B cell (primary cell): ENCODE results near the gene RFT1. TPM values are rescaled to one million over a fixed set of nuclear protein-coding genes. Genes with fewer than 3 reads are reported as not detected.

Experiments
- ATAC-seq: fragments of 200-7000 bp; cut with Tn5 transposase; one replicate; pipeline ENCODE4 v1.10.0; 2021; ENCODE audit warnings: low read depth, mild to moderate bottlenecking, moderate number of reproducible peaks, moderate library complexity
- CTCF ChIA-PET: fragments of 350-600 bp; sonication (Branson Sonifier 250); formaldehyde crosslinking; loops from one replicate; lab custom pipeline; 2021; ENCODE audit warnings: antibody characterized with exemption, inconsistent platforms; lab: Charles Lee
- POLR2A ChIA-PET: fragments of 350-600 bp; sonication (Branson Sonifier 250); formaldehyde crosslinking; loops from one replicate; lab custom pipeline; 2021; ENCODE audit warnings: antibody characterized with exemption; lab: Charles Lee
- DNase-seq: peaks from one replicate; pipeline ENCODE4 v3.0.0; 2013
- H2AFZ ChIP-seq: 2 replicates; pipeline ENCODE4 v1.6.1; 2012; ENCODE audit warnings: mild to moderate bottlenecking, low read depth, low read length; ENCODE audit not compliant: insufficient read depth, poor library complexity, severe bottlenecking
- H3K27ac ChIP-seq, 2 donors: 1 replicate in 1 of 2; 2 replicates in 1 of 2; pipeline ENCODE4 v1.5.1; 2012 to 2013; ENCODE audit warnings: low read length in 2 of 2, mild to moderate bottlenecking in 2 of 2, moderate library complexity in 1 of 2
- H3K27me3 ChIP-seq, 4 experiments: fragments of 200-600 bp in 1 of 4; sonication (generic) in 1 of 4; replicated peaks in 1 of 4; 1 replicate in 2 of 4; 2 replicates in 2 of 4; pipeline versions ENCODE4 v1.6.1 to v1.7.0; 2013 to 2016; ENCODE audit warnings: low read length in 3 of 4, mild to moderate bottlenecking in 2 of 4, mixed read lengths in 1 of 4, moderate library complexity in 1 of 4; ENCODE audit not compliant: insufficient read depth in 4 of 4, control insufficient read depth in 3 of 4; ENCODE audit errors: control extremely low read depth in 1 of 4
- H3K36me3 ChIP-seq, 2 experiments: replicated peaks in 1 of 2; 1 replicate in 1 of 2; 2 replicates in 1 of 2; pipeline versions ENCODE4 v1.6.1 to v1.7.1; 2013; ENCODE audit warnings: low read length in 1 of 2; ENCODE audit not compliant: insufficient read depth in 2 of 2, control insufficient read depth in 1 of 2; ENCODE audit errors: control extremely low read depth in 1 of 2, extremely low read depth in 1 of 2
- H3K4me1 ChIP-seq, 2 donors: fragments of 200-600 bp in 1 of 2; sonication (generic) in 1 of 2; 1 replicate in 1 of 2; 2 replicates in 1 of 2; pipeline versions ENCODE4 v1.5.1 to v1.6.1; 2013 to 2017; ENCODE audit warnings: low read length in 2 of 2; ENCODE audit not compliant: control insufficient read depth in 2 of 2, insufficient read depth in 2 of 2
- H3K4me2 ChIP-seq: replicated peaks from 2 replicates; pipeline ENCODE3; 2012; ENCODE audit warnings: mild to moderate bottlenecking, low read depth, low read length; ENCODE audit not compliant: poor library complexity, severe bottlenecking
- H3K4me3 ChIP-seq, 5 experiments: fragments of 200-600 bp in 1 of 5; sonication (generic) in 1 of 5; 1 replicate in 3 of 5; 2 replicates in 2 of 5; pipeline versions ENCODE4 v1.5.1 to v1.7.0; 2011 to 2016; ENCODE audit warnings: low read length in 4 of 5, mild to moderate bottlenecking in 4 of 5, low read depth in 2 of 5, control low read depth in 1 of 5, moderate library complexity in 1 of 5; ENCODE audit not compliant: insufficient read depth in 1 of 5; ENCODE audit errors: control extremely low read depth in 1 of 5, extremely low read depth in 1 of 5
- H3K79me2 ChIP-seq: fragments of 200-600 bp; sonication (generic); one replicate; pipeline ENCODE4 v1.6.0; 2016; ENCODE audit warnings: low read length; ENCODE audit not compliant: control insufficient read depth, insufficient read depth
- H3K9ac ChIP-seq: fragments of 200-600 bp; sonication (generic); 2 replicates; pipeline ENCODE4 v1.6.1; 2017; ENCODE audit warnings: mild to moderate bottlenecking, low read length, moderate library complexity
- H3K9me3 ChIP-seq, 3 donors: one replicate each; pipeline versions ENCODE4 v1.6.1 to v1.7.1; 2013; ENCODE audit warnings: low read length in 2 of 3; ENCODE audit not compliant: control insufficient read depth in 2 of 3, insufficient read depth in 1 of 3; ENCODE audit errors: control extremely low read depth in 1 of 3
- H4K20me1 ChIP-seq: 2 replicates; pipeline ENCODE4 v1.6.0; 2012; ENCODE audit warnings: mild to moderate bottlenecking, low read length; ENCODE audit not compliant: insufficient read depth, control insufficient read depth, poor library complexity, severe bottlenecking
- H3K27ac Mint-ChIP-seq: one replicate; pipeline ENCODE4 v1.8.0; 2021; ENCODE audit warnings: mixed read lengths
- H3K27me3 Mint-ChIP-seq: one replicate; pipeline ENCODE4 v1.8.0; 2021; ENCODE audit warnings: mixed read lengths
- H3K4me1 Mint-ChIP-seq: one replicate; pipeline ENCODE4 v1.8.0; 2021; ENCODE audit warnings: mixed read lengths
- H3K4me3 Mint-ChIP-seq: one replicate; pipeline ENCODE4 v1.8.0; 2021; ENCODE audit warnings: mixed read lengths
- H3K9me3 Mint-ChIP-seq: one replicate; pipeline ENCODE4 v1.8.0; 2022; ENCODE audit warnings: mixed read lengths; ENCODE audit not compliant: insufficient read depth
- EZH2 ChIP-seq: IDR thresholded peaks from 2 replicates; pipeline ENCODE4 v1.6.1; 2012; ENCODE audit warnings: borderline replicate concordance, low read depth, mild to moderate bottlenecking, moderate library complexity, low read length; ENCODE audit not compliant: insufficient read depth, poor library complexity, severe bottlenecking
- WGBS: methylation state at CpG from one replicate; pipeline ENCODE4 v1.1.5; 2013; ENCODE audit warnings: missing lambda C conversion rate; ENCODE audit not compliant: insufficient coverage; 5-methylcytosine and 5-hydroxymethylcytosine counted together
- intact Hi-C: fragments of 100-400 bp; cut with micrococcal nuclease; formaldehyde crosslinking; loops from one replicate; pipeline ENCODE4 v1.10.0; 2022
- polyA plus RNA-seq: library from polyadenylated mRNA; depleted of rRNA; stranded (reverse); fragments of >200 nt; gene quantifications from 2 replicates; pipeline ENCODE4 v1.2.3, GENCODE V29; 2012
- total RNA-seq, 2 donors: library from RNA; stranded (reverse); fragments of 120-200 nt in 1 of 2; gene quantifications; 1 replicate in 1 of 2; 2 replicates in 1 of 2; pipeline versions ENCODE4 v1.2.3 to v1.2.4, GENCODE V29; 2013 to 2022
- TF ChIP-seq, protein P1 (sequence below): fragments of 200-600 bp; IDR thresholded peaks from one replicate; pipeline ENCODE4 v1.8.0; 2022; ENCODE audit warnings: antibody characterized with exemption, mild to moderate bottlenecking

Gene RFT1
- total and polyA plus RNA-seq, 2 donors (not counting 1 experiment from before 2014, with no cell fraction given): 12.1 to 28.9 TPM

DNA sequence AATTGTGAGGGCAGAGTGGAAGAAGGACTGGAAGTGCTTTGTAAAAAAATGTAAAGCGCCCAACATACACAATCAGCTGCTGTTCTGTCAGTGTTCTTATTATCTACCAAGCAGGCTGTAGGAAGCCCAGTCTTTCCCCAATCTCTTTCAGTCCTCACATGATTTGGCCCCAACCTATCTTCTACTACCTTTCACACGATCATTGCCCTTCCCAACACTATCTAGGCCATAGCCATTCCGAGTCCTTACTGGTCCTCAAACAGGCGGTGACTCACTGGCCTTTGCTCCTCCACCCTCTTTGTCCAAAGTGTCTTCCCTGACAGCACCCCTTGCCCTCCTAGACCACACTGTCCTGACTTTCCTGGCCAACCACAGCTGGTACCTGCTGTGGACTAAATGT lies 861 bp upstream of the RFT1 start:
- peaks cover 22 to 23% of the 10 kb centered on the region in 2 donors for H3K4me1 ChIP-seq
- 96% methylated on average over 4 of the region's 4 CpGs for WGBS
- H3K4me1 Mint-ChIP-seq: peaks cover 31% of the 10 kb centered on the region
- H2AFZ ChIP-seq: peak overlapping the region; percentile 93
- intact Hi-C loops: loop anchor here (5.0 kb wide), 1 partner anchor 444 kb away; the partner anchor contains the start of genes GNL3 and PBRM1
- peak overlapping the region; percentile 86 to 97 for H3K27ac ChIP-seq
- peak overlapping the region; percentile 76 to 87 (median 87) for H3K4me3 ChIP-seq
- H3K36me3 ChIP-seq: peaks cover 0 to 3% of the 10 kb centered on the region in 2 experiments
- TF ChIP-seq, protein P1, sequence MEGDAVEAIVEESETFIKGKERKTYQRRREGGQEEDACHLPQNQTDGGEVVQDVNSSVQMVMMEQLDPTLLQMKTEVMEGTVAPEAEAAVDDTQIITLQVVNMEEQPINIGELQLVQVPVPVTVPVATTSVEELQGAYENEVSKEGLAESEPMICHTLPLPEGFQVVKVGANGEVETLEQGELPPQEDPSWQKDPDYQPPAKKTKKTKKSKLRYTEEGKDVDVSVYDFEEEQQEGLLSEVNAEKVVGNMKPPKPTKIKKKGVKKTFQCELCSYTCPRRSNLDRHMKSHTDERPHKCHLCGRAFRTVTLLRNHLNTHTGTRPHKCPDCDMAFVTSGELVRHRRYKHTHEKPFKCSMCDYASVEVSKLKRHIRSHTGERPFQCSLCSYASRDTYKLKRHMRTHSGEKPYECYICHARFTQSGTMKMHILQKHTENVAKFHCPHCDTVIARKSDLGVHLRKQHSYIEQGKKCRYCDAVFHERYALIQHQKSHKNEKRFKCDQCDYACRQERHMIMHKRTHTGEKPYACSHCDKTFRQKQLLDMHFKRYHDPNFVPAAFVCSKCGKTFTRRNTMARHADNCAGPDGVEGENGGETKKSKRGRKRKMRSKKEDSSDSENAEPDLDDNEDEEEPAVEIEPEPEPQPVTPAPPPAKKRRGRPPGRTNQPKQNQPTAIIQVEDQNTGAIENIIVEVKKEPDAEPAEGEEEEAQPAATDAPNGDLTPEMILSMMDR: no peak
- TF ChIP-seq EZH2: no peak
- ATAC-seq (no peak), DNase-seq (no peak)
- no peaks in the 10 kb centered on the region for H3K9me3 Mint-ChIP-seq
- H3K27ac Mint-ChIP-seq: peak overlapping the region; percentile 97
- H3K79me2 ChIP-seq: peaks cover 39% of the 10 kb centered on the region
- H3K9ac ChIP-seq: peak overlapping the region; percentile 92
- H3K27me3 Mint-ChIP-seq: no peaks in the 10 kb centered on the region
- no peaks in the 10 kb centered on the region for H4K20me1 ChIP-seq
- POLR2A ChIA-PET: interaction anchor here (0.6 to 5.9 kb wide), 3 partner anchors 29 to 50 kb away, joined by 4 to 22 read pairs (median 5); partner anchors contain the start of gene PRKCD
- no peaks in the 10 kb centered on the region for H3K9me3 ChIP-seq
- peak overlapping the region; percentile 87 for H3K4me2 ChIP-seq
- CTCF ChIA-PET: interaction anchor here (0.8 to 8.0 kb wide), 6 partner anchors 14 to 121 kb away, joined by 3 to 318 read pairs (median 24); partner anchors contain the start of gene PRKCD
- no peaks in the 10 kb centered on the region for H3K27me3 ChIP-seq
- H3K4me3 Mint-ChIP-seq: peak overlapping the region; percentile 94

DNA sequence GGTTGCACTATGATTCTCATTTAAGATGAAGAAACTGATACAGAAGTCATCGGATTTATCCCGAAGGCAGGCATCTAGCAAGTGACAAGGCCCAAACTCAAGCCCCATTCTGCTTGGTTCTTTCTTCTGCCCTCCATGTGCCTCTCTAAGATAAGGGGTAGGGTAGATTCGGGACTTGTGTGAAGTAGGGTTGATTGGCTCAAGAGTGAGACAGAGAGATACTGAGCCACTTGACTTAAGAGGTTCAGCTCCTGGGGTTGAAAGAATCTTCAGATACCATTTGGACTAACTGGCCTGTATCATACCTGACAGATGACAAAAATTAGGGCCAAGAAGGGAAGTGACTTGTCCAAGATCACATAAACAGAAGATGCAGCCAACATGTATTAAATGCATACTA lies 891 bp downstream of the RFT1 start:
- Histone ChIP-seq H3K4me1 (peaks cover 16 to 22% of the 10 kb centered on the region in 2 donors), H4K20me1 (no peaks in the 10 kb centered on the region), H3K36me3 (peaks cover 6 to 16% of the 10 kb centered on the region in 2 experiments), H3K27me3 (no peaks in the 10 kb centered on the region), H3K27ac (peak overlapping the region in 1 of 2 donors; percentile 97), H3K4me2 (peak overlapping the region; percentile 87), H3K9ac (peak overlapping the region; percentile 92), H3K9me3 (no peaks in the 10 kb centered on the region), H3K4me3 (peak overlapping the region; percentile 76 to 87 (median 87)), H2AFZ (peak overlapping the region; percentile 93), H3K79me2 (peaks cover 50% of the 10 kb centered on the region)
- intact Hi-C loops: no loop called here
- peak overlapping the region; percentile 97 for H3K27ac Mint-ChIP-seq
- POLR2A ChIA-PET: interaction anchor here (1.0 to 5.9 kb wide), 2 partner anchors 31 to 51 kb away, joined by 4 to 22 read pairs; partner anchors contain the start of gene PRKCD
- DNase-seq (peak; percentile 13), ATAC-seq (no peak)
- H3K4me3 Mint-ChIP-seq: peak overlapping the region; percentile 94
- no peaks in the 10 kb centered on the region for H3K27me3 Mint-ChIP-seq
- CTCF ChIA-PET: interaction anchor here (1.0 to 4.0 kb wide), 5 partner anchors 8 to 66 kb away, joined by 3 to 30 read pairs (median 6); no protein-coding TSS in a partner anchor
- WGBS: 50% methylated on average over 1 of the region's 3 CpGs
- no peaks in the 10 kb centered on the region for H3K9me3 Mint-ChIP-seq
- H3K4me1 Mint-ChIP-seq: peaks cover 26% of the 10 kb centered on the region
- TF ChIP-seq EZH2: no peak
- TF ChIP-seq, protein P1: no peak
